Measurements from ENCODE around the gene NSUN6.

The NSUN6 gene

DNA sequence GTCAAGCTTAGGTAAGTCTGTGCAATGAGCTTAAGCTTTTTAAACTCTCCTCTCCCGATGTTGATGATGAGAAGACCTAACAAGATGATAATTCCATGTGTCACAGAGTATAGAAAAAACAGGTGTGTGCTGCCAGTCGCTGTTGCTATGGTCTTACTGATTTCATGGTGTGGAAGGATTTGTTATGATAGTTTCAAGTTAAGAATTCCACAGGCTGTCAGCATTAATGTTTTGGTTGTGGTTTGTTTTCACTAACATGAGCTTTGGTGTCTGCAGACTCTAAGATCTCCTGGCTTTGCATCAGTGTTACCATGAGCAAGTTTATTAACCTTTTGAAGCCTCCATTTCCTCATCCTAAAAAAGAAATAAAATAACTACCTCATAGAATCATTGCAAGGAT is 123.7 kb downstream of the NSUN6 start:
- TF ChIP-seq JUND (IDR thresholded peaks at IDR 0.05; ENCODE audit: low read depth): no peak
- in situ Hi-C loops (cut with HindIII; ENCODE audit: low pct_unique_long_range_greater_than_20kb, low sequenced_read_pairs): no loop called here
- no peak for DNase-seq (ENCODE audit: low read depth in 1 of 2, low spot score in 1 of 2)

DNA sequence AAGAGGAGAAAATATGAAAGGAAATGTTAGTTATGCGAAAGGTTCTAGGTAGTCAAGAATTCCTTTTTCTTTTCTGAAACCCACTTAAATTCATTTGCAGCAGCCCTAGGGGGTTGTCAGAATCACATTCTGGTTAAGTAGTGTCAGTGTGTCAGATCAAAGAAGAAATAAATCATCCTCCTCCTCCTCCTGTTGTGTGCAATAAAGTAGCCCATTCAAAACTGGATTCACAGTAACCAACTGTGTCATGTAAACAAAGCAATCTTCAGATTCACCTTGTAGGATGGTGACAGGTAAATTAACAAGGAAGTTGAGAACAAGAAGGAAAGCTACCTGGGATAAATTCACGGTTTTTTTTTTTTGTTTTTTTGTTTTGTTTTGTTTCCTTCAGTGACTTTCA is 127.5 kb downstream of the NSUN6 start:
- DNase-seq (ENCODE audit: low read depth in 1 of 2, low spot score in 1 of 2): no peak
- in situ Hi-C loops (cut with HindIII; ENCODE audit: low pct_unique_long_range_greater_than_20kb, low sequenced_read_pairs): no loop called here
- no peak for TF ChIP-seq JUND (IDR thresholded peaks at IDR 0.05; ENCODE audit: low read depth)

- no peak for DNase-seq (ENCODE audit: low read depth in 1 of 2, low spot score in 1 of 2)
- TF ChIP-seq JUND (IDR thresholded peaks at IDR 0.05; ENCODE audit: low read depth): no peak
- in situ Hi-C loops (cut with HindIII; ENCODE audit: low pct_unique_long_range_greater_than_20kb, low sequenced_read_pairs): no loop called here
These were observed 128.4 kb downstream of the NSUN6 start for GRCh38 chr10:18523025-18523424.

GRCh38 chr10:18516851-18517250 is 134.5 kb downstream of the NSUN6 start:
- no peak for TF ChIP-seq JUND (IDR thresholded peaks at IDR 0.05; ENCODE audit: low read depth)
- no peak for DNase-seq (ENCODE audit: low read depth in 1 of 2, low spot score in 1 of 2)
- in situ Hi-C loops (cut with HindIII; ENCODE audit: low pct_unique_long_range_greater_than_20kb, low sequenced_read_pairs): no loop called here

- in situ Hi-C loops (cut with HindIII; ENCODE audit: low pct_unique_long_range_greater_than_20kb, low sequenced_read_pairs): no loop called here
- DNase-seq (ENCODE audit: low read depth in 1 of 2, low spot score in 1 of 2): no peak
- TF ChIP-seq JUND (IDR thresholded peaks at IDR 0.05; ENCODE audit: low read depth): no peak
These were observed 136.8 kb downstream of the NSUN6 start for GRCh38 chr10:18514537-18514936.

GRCh38 chr10:18508587-18508986 is 142.8 kb downstream of the NSUN6 start:
- no peak for TF ChIP-seq JUND (IDR thresholded peaks at IDR 0.05; ENCODE audit: low read depth)
- in situ Hi-C loops (cut with HindIII; ENCODE audit: low pct_unique_long_range_greater_than_20kb, low sequenced_read_pairs): no loop called here

GRCh38 chr10:18505456-18506118 is 145.8 kb downstream of the NSUN6 start:
- in situ Hi-C loops (cut with HindIII; ENCODE audit: low pct_unique_long_range_greater_than_20kb, low sequenced_read_pairs): no loop called here
- no peak for DNase-seq (ENCODE audit: low read depth in 1 of 2, low spot score in 1 of 2)
- no peak for TF ChIP-seq JUND (IDR thresholded peaks at IDR 0.05; ENCODE audit: low read depth)

More at GRCh38 chr10:18508587-18508986, 142.8 kb downstream of the NSUN6 start:
- no peak for DNase-seq (ENCODE audit: low read depth in 1 of 2, low spot score in 1 of 2)

- TF ChIP-seq JUND (IDR thresholded peaks at IDR 0.05; ENCODE audit: low read depth): no peak
- in situ Hi-C loops (cut with HindIII; ENCODE audit: low pct_unique_long_range_greater_than_20kb, low sequenced_read_pairs): no loop called here
These were observed 147.2 kb downstream of the NSUN6 start for GRCh38 chr10:18504161-18504560.

DNA sequence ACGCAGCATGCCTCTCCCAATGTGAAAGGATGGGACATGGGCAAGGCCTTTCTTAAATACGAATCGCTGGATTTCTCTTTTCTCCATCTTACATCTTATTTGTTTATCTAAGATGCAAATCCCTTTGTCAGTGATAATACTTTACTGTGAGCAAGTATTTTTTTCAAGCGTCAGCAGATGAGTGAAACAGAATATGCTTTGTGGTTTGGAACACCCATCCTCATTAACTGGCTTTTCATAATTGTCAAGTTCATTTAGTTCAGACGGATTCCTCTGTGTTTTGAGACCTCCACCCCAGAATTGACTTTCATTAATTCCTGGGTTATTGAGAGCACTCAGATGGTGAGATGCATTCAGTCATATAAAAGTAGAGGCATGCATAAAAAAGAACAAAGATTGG is 149.8 kb downstream of the NSUN6 start:
- DNase-seq (ENCODE audit: low read depth in 1 of 2, low spot score in 1 of 2): no peak
- no peak for TF ChIP-seq JUND (IDR thresholded peaks at IDR 0.05; ENCODE audit: low read depth)
- in situ Hi-C loops (cut with HindIII; ENCODE audit: low pct_unique_long_range_greater_than_20kb, low sequenced_read_pairs): no loop called here

More at GRCh38 chr10:18504161-18504560, 147.2 kb downstream of the NSUN6 start:
- no peak for DNase-seq (ENCODE audit: low read depth in 1 of 2, low spot score in 1 of 2)

DNA sequence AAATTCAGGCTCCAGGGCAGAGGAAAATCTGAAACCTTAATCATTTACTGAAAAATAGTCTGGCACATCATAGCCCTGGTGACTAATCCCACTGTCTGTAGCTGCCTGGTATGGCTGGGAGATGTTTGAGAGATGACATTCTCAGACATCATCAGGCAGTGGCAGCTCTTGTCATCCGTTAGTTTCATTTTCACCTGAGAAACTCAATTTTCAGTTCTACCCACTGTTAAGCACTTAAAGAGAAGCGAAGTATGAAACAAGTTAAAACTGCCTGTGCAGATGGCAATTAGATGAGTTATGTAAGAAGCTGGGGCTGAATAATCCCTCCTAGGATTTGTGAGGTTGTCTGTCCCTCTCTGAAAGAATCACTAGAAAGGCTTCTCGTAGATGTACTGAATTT is 150.2 kb downstream of the NSUN6 start:
- in situ Hi-C loops (cut with HindIII; ENCODE audit: low pct_unique_long_range_greater_than_20kb, low sequenced_read_pairs): no loop called here
- TF ChIP-seq JUND (IDR thresholded peaks at IDR 0.05; ENCODE audit: low read depth): no peak
- no peak for DNase-seq (ENCODE audit: low read depth in 1 of 2, low spot score in 1 of 2)

DNA sequence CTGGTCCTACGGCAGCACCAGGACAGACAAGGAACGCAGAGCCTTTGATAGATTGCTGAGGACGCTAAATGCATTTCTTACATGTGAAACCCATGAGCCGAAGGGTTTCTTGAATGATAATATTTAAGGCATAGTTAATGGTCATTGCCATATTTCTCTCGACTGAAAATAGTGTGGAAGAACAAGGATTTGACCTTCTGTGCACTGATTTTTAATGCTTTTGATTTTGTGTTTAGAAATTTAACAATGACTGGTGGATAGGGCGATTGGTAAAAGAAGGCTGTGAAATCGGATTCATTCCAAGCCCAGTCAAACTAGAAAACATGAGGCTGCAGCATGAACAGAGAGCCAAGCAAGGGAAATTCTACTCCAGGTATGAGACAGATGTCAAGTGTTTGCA is 150.8 kb downstream of the NSUN6 start:
- DNase-seq (ENCODE audit: low read depth in 1 of 2, low spot score in 1 of 2): no peak
- no peak for TF ChIP-seq JUND (IDR thresholded peaks at IDR 0.05; ENCODE audit: low read depth)
- in situ Hi-C loops (cut with HindIII; ENCODE audit: low pct_unique_long_range_greater_than_20kb, low sequenced_read_pairs): no loop called here

DNA sequence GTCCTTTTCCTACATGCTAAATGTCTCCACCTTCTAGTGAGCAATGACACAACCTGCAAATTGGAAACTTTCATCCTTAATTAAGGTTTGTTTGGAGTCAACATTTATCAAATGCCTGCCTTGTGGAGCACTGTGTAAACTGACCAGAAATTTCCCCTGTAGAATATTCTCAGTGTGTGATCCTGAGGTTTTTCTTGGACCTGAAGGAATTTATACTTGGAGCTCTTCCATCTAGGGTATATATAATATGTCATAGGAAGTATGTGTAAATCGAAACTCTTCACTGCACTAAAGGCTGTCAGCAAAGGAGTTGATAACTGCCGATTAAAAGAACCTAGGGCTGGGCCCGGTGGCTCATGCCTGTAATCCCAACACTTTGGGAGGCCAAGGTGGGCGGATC is 152.4 kb downstream of the NSUN6 start:
- in situ Hi-C loops (cut with HindIII; ENCODE audit: low pct_unique_long_range_greater_than_20kb, low sequenced_read_pairs): no loop called here
- TF ChIP-seq JUND (IDR thresholded peaks at IDR 0.05; ENCODE audit: low read depth): no peak
- no peak for DNase-seq (ENCODE audit: low read depth in 1 of 2, low spot score in 1 of 2)

DNA sequence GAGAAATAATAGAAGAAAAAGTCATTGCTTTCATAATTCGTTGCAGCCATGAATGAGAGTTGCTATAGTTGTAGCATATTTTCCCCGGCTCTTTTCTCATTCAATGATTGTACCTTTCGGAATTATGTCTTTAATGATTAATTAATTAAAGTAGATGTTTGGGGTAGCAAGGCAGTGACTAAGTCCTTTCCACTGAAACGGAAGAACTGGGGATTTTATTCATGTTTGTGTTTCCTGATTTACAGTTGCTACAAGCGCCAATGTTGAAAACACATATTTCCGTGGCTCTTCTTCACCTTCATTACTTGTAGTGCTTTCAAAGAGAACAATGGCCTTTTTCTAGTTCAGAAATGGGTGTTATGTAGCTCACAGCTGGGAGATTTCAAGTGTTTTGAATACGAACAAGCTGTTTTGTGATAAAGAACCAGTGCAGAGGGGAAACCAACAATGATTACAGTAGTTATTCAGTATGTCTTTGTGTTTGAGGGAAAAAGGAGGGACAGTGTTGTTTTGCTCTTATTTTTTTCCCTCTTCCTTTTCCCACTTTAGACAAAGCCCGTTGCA is 153.5 kb downstream of the NSUN6 start:
- TF ChIP-seq JUND (IDR thresholded peaks at IDR 0.05; ENCODE audit: low read depth): no peak
- no peak for DNase-seq (ENCODE audit: low read depth in 1 of 2, low spot score in 1 of 2)
- in situ Hi-C loops (cut with HindIII; ENCODE audit: low pct_unique_long_range_greater_than_20kb, low sequenced_read_pairs): no loop called here
